Gastrocnemius medialis (tissue), 4 donors: ENCODE data around the gene NHLRC4. TPM values are rescaled to one million over a fixed set of nuclear protein-coding genes. Genes with fewer than 3 reads are reported as not detected.

Source experiments
- ATAC-seq, 2 donors: fragments of 150-250 bp; one replicate each; pipeline ENCODE4 v1.9.1; 2016
- DNase-seq, 2 donors: peaks; one replicate each; pipeline ENCODE4 v3.0.0-alpha.2; 2019
- H3K27ac ChIP-seq, 4 donors: fragments of 200-600 bp; sonication (generic); 1 replicate in 1 of 4; 2 replicates in 3 of 4; pipeline ENCODE4 v1.5.1; 2016 to 2018; ENCODE audit warnings: mild to moderate bottlenecking in 2 of 4, moderate library complexity in 1 of 4
- H3K27me3 ChIP-seq, 3 donors: fragments of 200-600 bp; sonication (generic) in 2 of 3; 1 replicate in 1 of 3; 2 replicates in 2 of 3; pipeline versions ENCODE4 v1.5.1 to v1.6.0; 2016 to 2019; ENCODE audit warnings: mild to moderate bottlenecking in 1 of 3, moderate library complexity in 1 of 3
- H3K36me3 ChIP-seq, 2 donors: fragments of 200-600 bp; sonication (generic) in 1 of 2; one replicate each; pipeline ENCODE4 v1.5.1; 2017 to 2018
- H3K4me1 ChIP-seq, 2 donors: fragments of 200-600 bp; sonication (generic) in 1 of 2; one replicate each; pipeline ENCODE4 v1.5.1; 2016 to 2017; ENCODE audit warnings: mild to moderate bottlenecking in 2 of 2
- H3K4me3 ChIP-seq, 4 donors: fragments of 200-600 bp; sonication (generic) in 3 of 4; 1 replicate in 1 of 4; 2 replicates in 3 of 4; pipeline ENCODE4 v1.5.1; 2016 to 2019; ENCODE audit warnings: mild to moderate bottlenecking in 2 of 4
- H3K9me3 ChIP-seq, 3 donors: fragments of 200-600 bp; sonication (generic) in 2 of 3; 1 replicate in 1 of 3; 2 replicates in 2 of 3; pipeline ENCODE4 v1.5.1; 2016 to 2019
- POLR2A ChIP-seq, 2 donors: fragments of 450-650 bp; IDR thresholded peaks; one replicate each; pipeline ENCODE4 v1.6.1; 2017; ENCODE audit warnings: antibody characterized with exemption in 2 of 2, mild to moderate bottlenecking in 2 of 2, moderate library complexity in 2 of 2
- in situ Hi-C, 4 donors: fragments of 200-750 bp; cut with MboI; loops; one replicate each; pipeline versions ENCODE4 v1.15.0 to v1.8.0; 2017; ENCODE audit warnings: low sequenced_read_pairs in 4 of 4
- intact Hi-C: fragments of 100-400 bp; cut with DNase I; formaldehyde crosslinking; loops from one replicate; pipeline ENCODE4 v1.15.1; 2023; ENCODE audit warnings: low total_unique reads
- total RNA-seq, 4 donors: library from RNA; depleted of rRNA; stranded (reverse); fragments of >200 nt; gene quantifications; one replicate each; pipeline versions ENCODE4 v1.1.0 to v1.2.3, GENCODE V29; 2016
- TF ChIP-seq, protein P1 (sequence below), 5 experiments: fragments of 450-650 bp in 3 of 5; fragments of 200-600 bp in 2 of 5; sonication (generic) in 2 of 5; IDR thresholded peaks in 4 of 5; conservative IDR thresholded peaks in 1 of 5; 1 replicate in 4 of 5; 2 replicates in 1 of 5; pipeline ENCODE4 v1.5.1; 2016 to 2019; ENCODE audit warnings: antibody characterized with exemption in 5 of 5, mild to moderate bottlenecking in 3 of 5, moderate library complexity in 3 of 5

The NHLRC4 gene
- total RNA-seq, 4 donors from 2014 or later = 0.42 to 0.56 (median 0.48) TPM

GRCh38 chr16:531494-532125, 35.2 kb upstream of the NHLRC4 start:
- in situ Hi-C loops (no loop called here), intact Hi-C loops (no loop called here)
- Histone ChIP-seq H3K36me3 (peaks cover 0 to under 1% of the 10 kb centered on the region in 2 donors), H3K9me3 (no peaks in the 10 kb centered on the region), H3K4me1 (peaks cover 53% of the 10 kb centered on the region in 2 donors), H3K27me3 (no peaks in the 10 kb centered on the region), H3K27ac (peak overlapping the region; percentile 32 to 94 (median 79)), H3K4me3 (no peak overlapping the region)
- DNase-seq (peak in 1 of 2 donors; percentile 47), ATAC-seq (no peak)
- TF ChIP-seq POLR2A (IDR thresholded peaks at IDR 0.05) = no peak
- TF ChIP-seq, protein P1, sequence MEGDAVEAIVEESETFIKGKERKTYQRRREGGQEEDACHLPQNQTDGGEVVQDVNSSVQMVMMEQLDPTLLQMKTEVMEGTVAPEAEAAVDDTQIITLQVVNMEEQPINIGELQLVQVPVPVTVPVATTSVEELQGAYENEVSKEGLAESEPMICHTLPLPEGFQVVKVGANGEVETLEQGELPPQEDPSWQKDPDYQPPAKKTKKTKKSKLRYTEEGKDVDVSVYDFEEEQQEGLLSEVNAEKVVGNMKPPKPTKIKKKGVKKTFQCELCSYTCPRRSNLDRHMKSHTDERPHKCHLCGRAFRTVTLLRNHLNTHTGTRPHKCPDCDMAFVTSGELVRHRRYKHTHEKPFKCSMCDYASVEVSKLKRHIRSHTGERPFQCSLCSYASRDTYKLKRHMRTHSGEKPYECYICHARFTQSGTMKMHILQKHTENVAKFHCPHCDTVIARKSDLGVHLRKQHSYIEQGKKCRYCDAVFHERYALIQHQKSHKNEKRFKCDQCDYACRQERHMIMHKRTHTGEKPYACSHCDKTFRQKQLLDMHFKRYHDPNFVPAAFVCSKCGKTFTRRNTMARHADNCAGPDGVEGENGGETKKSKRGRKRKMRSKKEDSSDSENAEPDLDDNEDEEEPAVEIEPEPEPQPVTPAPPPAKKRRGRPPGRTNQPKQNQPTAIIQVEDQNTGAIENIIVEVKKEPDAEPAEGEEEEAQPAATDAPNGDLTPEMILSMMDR (IDR thresholded peaks at IDR 0.05 in 4 of 5, conservative IDR thresholded peaks at IDR 0.05 in 1 of 5) = no peak

DNA sequence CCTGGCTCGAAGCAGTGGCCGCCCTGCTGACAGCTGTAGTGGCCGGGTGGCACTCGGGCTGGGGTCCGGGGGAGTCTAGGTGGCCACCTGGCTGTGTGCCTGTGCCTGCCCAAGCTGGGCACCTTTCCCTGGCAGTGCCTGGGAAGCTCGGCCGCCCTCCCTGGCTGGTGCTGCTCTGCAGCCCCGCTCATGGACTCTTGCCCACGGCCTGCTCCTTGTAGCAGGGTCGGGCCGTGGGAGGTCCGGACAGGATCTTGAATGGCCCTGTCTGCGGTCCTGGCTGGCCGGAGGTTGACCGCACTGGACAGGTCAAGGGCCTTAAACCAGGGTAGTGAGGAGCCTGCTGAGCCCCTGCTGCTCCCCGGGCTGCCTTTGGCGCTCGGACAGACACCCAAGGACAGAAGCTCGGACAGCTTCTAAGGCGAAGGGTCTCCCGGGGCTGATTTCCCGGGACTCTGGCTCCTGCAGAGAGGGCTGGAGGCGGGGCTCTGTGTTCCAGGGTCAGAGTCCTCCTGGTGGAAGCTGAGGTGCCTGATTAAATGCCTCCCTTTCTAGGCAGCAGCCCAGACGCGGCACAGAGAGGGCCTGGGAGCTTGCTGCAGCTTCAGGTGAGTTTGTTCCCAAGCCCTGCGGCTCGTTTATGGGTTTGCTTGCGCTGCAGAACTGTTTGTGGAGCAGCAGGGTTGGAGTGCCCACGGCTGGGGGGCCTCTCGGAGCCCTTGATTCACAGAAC, 33.2 kb upstream of the NHLRC4 start:
- H3K4me1 ChIP-seq = peaks cover 47 to 50% of the 10 kb centered on the region in 2 donors
- in situ Hi-C loops = no loop called here
- peaks cover 0 to 5% of the 10 kb centered on the region in 2 donors for H3K36me3 ChIP-seq
- intact Hi-C loops = loop anchor here (1.0 to 2.0 kb wide), 2 partner anchors 56 to 109 kb away; partner anchors contain the start of gene RAB11FIP3
- no peaks in the 10 kb centered on the region for H3K9me3 ChIP-seq
- DNase-seq (peak in 1 of 2 donors; percentile 74), ATAC-seq (peak; percentile 9 to 14)
- no peak for TF ChIP-seq POLR2A (IDR thresholded peaks at IDR 0.05)
- TF ChIP-seq, protein P1 (IDR thresholded peaks at IDR 0.05 in 4 of 5, conservative IDR thresholded peaks at IDR 0.05 in 1 of 5) = no peak
- no peaks in the 10 kb centered on the region for H3K27me3 ChIP-seq
- H3K27ac ChIP-seq = peak overlapping the region; percentile 82 to 94 (median 92)
- peak overlapping the region in 2 of 4 donors; percentile 11 to 30 for H3K4me3 ChIP-seq

DNA sequence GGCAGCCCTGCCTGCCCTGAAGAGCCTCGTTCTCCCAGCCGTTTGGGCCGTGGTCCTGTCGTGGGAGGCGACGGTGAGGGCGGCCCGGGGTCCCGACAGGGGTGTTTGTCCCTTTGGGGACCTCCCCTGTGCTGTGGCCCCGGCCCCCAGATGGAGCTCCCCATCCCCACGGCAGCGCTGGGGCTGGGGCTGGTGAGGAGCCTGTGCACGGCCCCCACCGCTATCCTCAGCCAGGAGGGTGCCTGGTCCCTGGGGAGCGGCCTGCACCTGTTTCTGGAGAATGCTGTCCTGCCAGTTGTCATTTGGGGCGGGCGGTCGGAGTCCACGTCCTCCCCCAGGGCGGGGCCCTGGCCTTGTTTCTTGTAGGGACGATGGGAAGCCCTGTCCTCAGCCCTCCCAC, 32.7 kb upstream of the NHLRC4 start:
- Histone ChIP-seq H3K27me3 (no peaks in the 10 kb centered on the region), H3K9me3 (no peaks in the 10 kb centered on the region), H3K36me3 (peaks cover 0 to 5% of the 10 kb centered on the region in 2 donors), H3K27ac (peak overlapping the region; percentile 82 to 94 (median 92)), H3K4me3 (peak overlapping the region in 3 of 4 donors; percentile 11 to 31 (median 30)), H3K4me1 (peaks cover 42 to 44% of the 10 kb centered on the region in 2 donors)
- in situ Hi-C loops (no loop called here), intact Hi-C loops (loop anchor here (1.0 to 2.0 kb wide), 2 partner anchors 55 to 109 kb away; partner anchors contain the start of gene RAB11FIP3)
- TF ChIP-seq, protein P1 (IDR thresholded peaks at IDR 0.05 in 4 of 5, conservative IDR thresholded peaks at IDR 0.05 in 1 of 5) = no peak
- peak; percentile 36 to 44 for TF ChIP-seq POLR2A (IDR thresholded peaks at IDR 0.05)
- peak; percentile 47 to 56 for ATAC-seq
- DNase-seq = peak; percentile 81 to 90

DNA sequence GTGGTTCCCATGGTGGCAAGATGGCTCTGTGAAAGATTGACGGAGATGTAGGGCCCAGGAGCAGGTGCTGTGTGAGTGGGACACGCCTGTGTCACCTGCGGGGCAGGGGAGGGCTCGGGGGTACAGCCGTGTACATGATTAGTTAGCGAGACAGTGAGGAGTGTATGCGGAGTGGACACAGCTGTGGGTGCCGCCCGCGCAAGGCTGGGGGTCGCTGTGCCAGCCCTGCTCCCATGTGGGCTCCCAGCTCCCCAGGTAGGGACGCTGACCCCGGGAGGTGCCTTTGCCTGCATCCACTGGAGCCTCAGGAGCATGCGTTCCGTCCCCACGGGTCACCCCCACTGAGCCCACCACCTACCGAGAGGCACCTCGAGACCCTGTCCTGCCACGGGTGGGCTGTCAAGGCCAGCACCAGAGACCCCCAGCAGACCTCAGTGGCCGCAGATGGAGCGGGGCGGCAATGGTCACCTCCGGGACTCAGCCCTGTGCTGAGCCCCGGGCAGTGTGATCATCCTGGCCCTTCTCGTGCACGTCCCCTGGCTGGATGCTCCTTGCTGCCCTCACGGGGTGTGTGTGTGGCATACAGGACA, 31.9 kb upstream of the NHLRC4 start:
- TF ChIP-seq POLR2A (IDR thresholded peaks at IDR 0.05) = peak; percentile 79 to 82
- TF ChIP-seq, protein P1 (IDR thresholded peaks at IDR 0.05 in 4 of 5, conservative IDR thresholded peaks at IDR 0.05 in 1 of 5) = peak in 2 of 5 experiments; percentile 14 to 19
- Histone ChIP-seq H3K4me1 (peaks cover 34 to 40% of the 10 kb centered on the region in 2 donors), H3K27me3 (no peaks in the 10 kb centered on the region), H3K9me3 (no peaks in the 10 kb centered on the region), H3K4me3 (peak overlapping the region; percentile 17 to 31 (median 28)), H3K36me3 (peaks cover 0 to 5% of the 10 kb centered on the region in 2 donors), H3K27ac (peak overlapping the region; percentile 82 to 94 (median 92))
- intact Hi-C loops = loop anchor here (1.0 to 2.0 kb wide), 2 partner anchors 54 to 110 kb away; partner anchors contain the start of gene RAB11FIP3
- in situ Hi-C loops = no loop called here
- ATAC-seq (peak; percentile 80 to 83), DNase-seq (peak; percentile 88 to 91)
